Uterus (tissue), 2 donors: ENCODE measurements around the gene IGFBPL1.

Experiments
- POLR2A ChIP-seq, 2 donors: fragments of 450-650 bp; IDR thresholded peaks; one replicate each; pipeline ENCODE4 v1.6.1; 2016; ENCODE audit warnings: antibody characterized with exemption in 2 of 2, mild to moderate bottlenecking in 1 of 2, moderate library complexity in 1 of 2
- TF ChIP-seq, protein P1 (sequence below), 4 experiments: fragments of 200-600 bp in 2 of 4; fragments of 450-650 bp in 2 of 4; sonication (generic) in 2 of 4; IDR thresholded peaks; one replicate each; pipeline ENCODE4 v1.5.1; 2016 to 2019; ENCODE audit warnings: antibody characterized with exemption in 4 of 4, mild to moderate bottlenecking in 2 of 4, moderate library complexity in 1 of 4

- TF ChIP-seq, protein P1, sequence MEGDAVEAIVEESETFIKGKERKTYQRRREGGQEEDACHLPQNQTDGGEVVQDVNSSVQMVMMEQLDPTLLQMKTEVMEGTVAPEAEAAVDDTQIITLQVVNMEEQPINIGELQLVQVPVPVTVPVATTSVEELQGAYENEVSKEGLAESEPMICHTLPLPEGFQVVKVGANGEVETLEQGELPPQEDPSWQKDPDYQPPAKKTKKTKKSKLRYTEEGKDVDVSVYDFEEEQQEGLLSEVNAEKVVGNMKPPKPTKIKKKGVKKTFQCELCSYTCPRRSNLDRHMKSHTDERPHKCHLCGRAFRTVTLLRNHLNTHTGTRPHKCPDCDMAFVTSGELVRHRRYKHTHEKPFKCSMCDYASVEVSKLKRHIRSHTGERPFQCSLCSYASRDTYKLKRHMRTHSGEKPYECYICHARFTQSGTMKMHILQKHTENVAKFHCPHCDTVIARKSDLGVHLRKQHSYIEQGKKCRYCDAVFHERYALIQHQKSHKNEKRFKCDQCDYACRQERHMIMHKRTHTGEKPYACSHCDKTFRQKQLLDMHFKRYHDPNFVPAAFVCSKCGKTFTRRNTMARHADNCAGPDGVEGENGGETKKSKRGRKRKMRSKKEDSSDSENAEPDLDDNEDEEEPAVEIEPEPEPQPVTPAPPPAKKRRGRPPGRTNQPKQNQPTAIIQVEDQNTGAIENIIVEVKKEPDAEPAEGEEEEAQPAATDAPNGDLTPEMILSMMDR (IDR thresholded peaks at IDR 0.05): no peak
- no peak for TF ChIP-seq POLR2A (IDR thresholded peaks at IDR 0.05)
These were observed 6.9 kb upstream of the IGFBPL1 start for GRCh38 chr9:38431116-38431515.
